ENCODE data around the gene PKP4. TPM values are rescaled to one million over a fixed set of nuclear protein-coding genes. Genes with fewer than 3 reads are reported as not detected.

PKP4 gene
- total and polyA plus RNA-seq, 2 experiments from 2014 or later: 35.7 to 92.3 TPM

GRCh38 chr2:158718196-158718585 lies 261.4 kb downstream of the PKP4 start (continued):
- TF ChIP-seq ZNF462 (CRISPR knock-in tag; IDR thresholded peaks at IDR 0.05) (no peak), EZH2phosphoT487 (IDR thresholded peaks at IDR 0.05; ENCODE audit: unreplicated experiment) (no peak), REST (IDR thresholded peaks at IDR 0.05; ENCODE audit: unreplicated experiment) (no peak)

- Histone ChIP-seq H2AFZ (peak overlapping the region; percentile 47), H3K4me2 (no peak overlapping the region), H3K27me3 (ENCODE audit: insufficient read depth) (no peaks in the 10 kb centered on the region), H3K36me3 (ENCODE audit: insufficient read depth) (no peaks in the 10 kb centered on the region), H3K27ac (ENCODE audit: low read depth) (no peak overlapping the region), H4K20me1 (replicated peaks; ENCODE audit: insufficient read depth) (no peaks in the 10 kb centered on the region), H3K4me3 (no peak overlapping the region), H3K9me2 (ENCODE audit: insufficient read depth) (no peaks in the 10 kb centered on the region; the same call in 1 of the 2 replicates), H3F3A (replicated peaks; ENCODE audit: low read depth) (no peaks in the 10 kb centered on the region), H3K4me1 (ENCODE audit: insufficient read depth) (no peaks in the 10 kb centered on the region), H3K79me2 (replicated peaks; ENCODE audit: insufficient read depth) (no peaks in the 10 kb centered on the region)
- H3K9me3 Mint-ChIP-seq: 0 out of 3 replicates have a peak, but pooled peaks cover 2% of the 10 kb centered on the region
- H3K27ac Mint-ChIP-seq: 0 out of 2 replicates have a peak overlapping the region, but pooled peaks have one; percentile 39
- H3K4me1 Mint-ChIP-seq: peaks cover 13% of the 10 kb centered on the region; the same call in 2 of the 3 replicates
- no peak for TF ChIP-seq REST (IDR thresholded peaks at IDR 0.05; ENCODE audit: unreplicated experiment)
- TF ChIP-seq ETS1 (IDR thresholded peaks at IDR 0.05): no peak
- no peak for TF ChIP-seq NANOG (IDR thresholded peaks at IDR 0.05; ENCODE audit: borderline replicate concordance)
- no peak for TF ChIP-seq STAT1 (IDR thresholded peaks at IDR 0.05; ENCODE audit: unreplicated experiment)
- ATAC-seq (no peak), DNase-seq (ENCODE audit: low spot score) (no peak)
- no peaks in the 10 kb centered on the region for H3K36me3 Mint-ChIP-seq (ENCODE audit: low read depth)
- no peak overlapping the region for H3K4me3 Mint-ChIP-seq
- H3K27me3 Mint-ChIP-seq (ENCODE audit: insufficient read depth, low read depth, poor library complexity): peaks cover 1% of the 10 kb centered on the region
Observed at GRCh38 chr2:158718851-158719250, 262.1 kb downstream of the PKP4 start.
